HepG2 (cell line): ENCODE results near the gene DGKD. TPM values are rescaled to one million over a fixed set of nuclear protein-coding genes. Genes with fewer than 3 reads are reported as not detected.

Source experiments
- ATAC-seq: fragments of 200-7000 bp; cut with Tn5 transposase; 3 replicates; pipeline ENCODE4 v1.9.1; 2020; ENCODE audit warnings: mild to moderate bottlenecking, moderate library complexity
- BruUV-seq: library from RNA; stranded (reverse); fragments of 400-500 nt; replicated peaks from 2 replicates; lab custom pipeline; 2021; lab: Mats Ljungman, UMichigan
- CTCF ChIA-PET: fragments of 300-600 bp; formaldehyde crosslinking; extraction: SDS; loops from one replicate; lab custom pipeline; 2021; ENCODE audit warnings: low total read pairs, inconsistent platforms, low intra/inter-chr PET ratio; lab: Yijun Ruan, JAX
- POLR2A ChIA-PET: fragments of 350-600 bp; sonication (Branson Sonifier 250); formaldehyde crosslinking; loops from one replicate; lab custom pipeline; 2020; ENCODE audit warnings: antibody characterized with exemption, inconsistent platforms; lab: Yijun Ruan, JAX
- DNase-seq: peaks from one replicate; pipeline ENCODE4 v3.0.0-alpha.2; 2015; ENCODE audit warnings: low spot score
- FAIRE-seq: peaks from 3 replicates; lab custom pipeline; 2011; peaks lifted over from hg19 to GRCh38; lab: Jason Lieb, UNC
- H2AFZ ChIP-seq: one replicate; pipeline ENCODE4 v1.6.1; 2011; ENCODE audit warnings: low read length, inconsistent platforms
- H3K27ac ChIP-seq: fragments of 300-600 bp; 3 replicates; pipeline ENCODE4 v1.8.0; 2011; ENCODE audit warnings: mixed run types, mild to moderate bottlenecking, mixed read lengths, low read length, inconsistent platforms; ENCODE audit not compliant: insufficient read depth; ENCODE audit errors: extremely low read length
- H3K27me3 ChIP-seq, 2 experiments: fragments of 200-600 bp in 1 of 2; 2 replicates in 1 of 2; 3 replicates in 1 of 2; pipeline versions ENCODE4 v1.6.0 to v1.8.0; 2011; ENCODE audit warnings: low read length in 2 of 2, mild to moderate bottlenecking in 2 of 2, moderate library complexity in 2 of 2, inconsistent platforms in 1 of 2; ENCODE audit not compliant: insufficient read depth in 2 of 2, control insufficient read depth in 1 of 2
- H3K36me3 ChIP-seq, 2 experiments: fragments of 200-600 bp in 1 of 2; replicated peaks in 1 of 2; 2 replicates in 1 of 2; 3 replicates in 1 of 2; pipeline versions ENCODE4 v1.5.1 to v1.8.0; 2011; ENCODE audit warnings: low read length in 2 of 2, inconsistent platforms in 1 of 2; ENCODE audit not compliant: insufficient read depth in 2 of 2, control insufficient read depth in 1 of 2
- H3K4me1 ChIP-seq: 2 replicates; pipeline ENCODE4 v1.5.1; 2012; ENCODE audit warnings: low read length, inconsistent platforms; ENCODE audit not compliant: insufficient read depth
- H3K4me2 ChIP-seq: 2 replicates; pipeline ENCODE4 v1.6.0; 2011; ENCODE audit warnings: low read depth, low read length, inconsistent platforms
- H3K4me3 ChIP-seq, 3 experiments: fragments of 200-600 bp in 1 of 3; sonication (generic), shearing (Covaris generic) in 1 of 3; replicated peaks in 1 of 3; 2 replicates each; pipeline ENCODE4 v1.5.1; 2011 to 2016; ENCODE audit warnings: low read length in 3 of 3, inconsistent platforms in 2 of 3, low read depth in 2 of 3, mild to moderate bottlenecking in 2 of 3, control low read depth in 1 of 3, mixed read lengths in 1 of 3; ENCODE audit not compliant: insufficient read depth in 1 of 3
- H3K79me2 ChIP-seq: one replicate; pipeline ENCODE4 v1.6.1; 2011; ENCODE audit warnings: low read length, inconsistent platforms; ENCODE audit not compliant: insufficient read depth
- H3K9ac ChIP-seq: 2 replicates; pipeline ENCODE4 v1.6.0; 2011; ENCODE audit warnings: mild to moderate bottlenecking, low read depth, low read length, inconsistent platforms; ENCODE audit not compliant: insufficient read depth
- H3K9me3 ChIP-seq: 2 replicates; pipeline ENCODE4 v1.5.1; 2012; ENCODE audit warnings: mild to moderate bottlenecking, low read length
- H4K20me1 ChIP-seq: 2 replicates; pipeline ENCODE4 v1.6.0; 2011; ENCODE audit warnings: inconsistent platforms, mild to moderate bottlenecking, low read length, moderate library complexity; ENCODE audit not compliant: insufficient read depth
- CENPT ChIP-seq: sonication (generic); formaldehyde crosslinking; IDR thresholded peaks from 2 replicates; pipeline ENCODE4 v1.8.0; 2022; ENCODE audit warnings: low read depth, mild to moderate bottlenecking, moderate library complexity, missing genetic modification reagents
- KDM3A ChIP-seq: IDR thresholded peaks from 2 replicates; pipeline ENCODE4 v1.6.1; 2018; ENCODE audit warnings: low read depth, missing compliant biosample characterization
- MEIS2 ChIP-seq: sonication (generic); formaldehyde crosslinking; IDR thresholded peaks from 2 replicates; pipeline ENCODE4 v1.9.0; 2021; ENCODE audit warnings: mild to moderate bottlenecking, missing genetic modification reagents
- MZF1 ChIP-seq: sonication (generic); formaldehyde crosslinking; IDR thresholded peaks from 2 replicates; pipeline ENCODE4 v1.8.1; 2023; ENCODE audit warnings: mild to moderate bottlenecking, missing genetic modification reagents, borderline replicate concordance
- NFYB ChIP-seq: sonication (generic); formaldehyde crosslinking; IDR thresholded peaks from 2 replicates; pipeline ENCODE4 v1.4.0; 2020; ENCODE audit warnings: missing genetic modification reagents
- ZNF180 ChIP-seq: sonication (generic); formaldehyde crosslinking; IDR thresholded peaks from 2 replicates; pipeline ENCODE4 v1.4.0; 2020; ENCODE audit warnings: low read depth, missing genetic modification reagents, borderline replicate concordance
- ZNF225 ChIP-seq: sonication (generic); formaldehyde crosslinking; IDR thresholded peaks from 2 replicates; pipeline ENCODE4 v1.4.0; 2020; ENCODE audit warnings: mild to moderate bottlenecking, missing genetic modification reagents
- ZNF326 ChIP-seq: sonication (generic); formaldehyde crosslinking; IDR thresholded peaks from 2 replicates; pipeline ENCODE4 v1.4.0; 2020; ENCODE audit warnings: missing genetic modification reagents, borderline replicate concordance
- ZUFSP ChIP-seq: sonication (generic); formaldehyde crosslinking; IDR thresholded peaks from 2 replicates; pipeline ENCODE4 v1.9.0; 2021; ENCODE audit warnings: missing genetic modification reagents, mild to moderate bottlenecking, borderline replicate concordance
- whole genome bisulfite sequencing: methylation state at CpG from one replicate; pipeline ENCODE4 v1.1.6; 2017; ENCODE audit warnings: low lambda C conversion rate; 5-methylcytosine and 5-hydroxymethylcytosine counted together
- in situ Hi-C: cut with HindIII; loops from 2 replicates; pipeline ENCODE4 v1.10.0; 2017; ENCODE audit warnings: low pct_unique_long_range_greater_than_20kb; ENCODE audit not compliant: extremely low pct_ligation_motif_present
- intact Hi-C: fragments of 100-400 bp; cut with micrococcal nuclease; formaldehyde crosslinking; loops from one replicate; pipeline ENCODE4 v1.10.0; 2022; ENCODE audit not compliant: unreplicated experiment
- polyA plus RNA-seq, 8 experiments: library from polyadenylated mRNA; depleted of rRNA in 3 of 8; stranded (reverse) in 7 of 8; unstranded in 1 of 8; fragments of >200 nt; fragmentation: Illumina TruSeq in 4 of 8; extraction: Trizol in 4 of 8; gene quantifications; 2 replicates each; pipeline versions ENCODE4 v1.2.1 to v1.2.3, GENCODE V29; 2011 to 2016; ENCODE audit warnings: low read depth in 4 of 8, missing spikeins in 1 of 8, mixed read lengths in 1 of 8; ENCODE audit not compliant: insufficient read depth in 1 of 8
- total RNA-seq, 5 experiments: library from RNA; depleted of rRNA; stranded (reverse); fragments of >200 nt; fragmentation: Illumina TruSeq; extraction: Trizol; gene quantifications; 2 replicates each; pipeline ENCODE4 v1.2.3, GENCODE V29; 2016; ENCODE audit warnings: low read depth in 1 of 5

Gene DGKD
- total and polyA plus RNA-seq, 2 of the 13 experiments (the other 11 are each of a cell fraction or from before 2014, with no cell fraction given) = 24.5 to 33.2 TPM

GRCh38 chr2:233416199-233416598 is 61.9 kb downstream of the DGKD start:
- H3K9me3 ChIP-seq = peaks cover 14% of the 10 kb centered on the region
- H3K4me2 ChIP-seq = no peak overlapping the region
- H4K20me1 ChIP-seq = no peaks in the 10 kb centered on the region
- BruUV-seq = no TSS peak
- CTCF ChIA-PET = no interaction called here
- H3K9ac ChIP-seq = no peak overlapping the region
- POLR2A ChIA-PET = no interaction called here
- intact Hi-C loops = no loop called here
- in situ Hi-C loops = no loop called here
- H2AFZ ChIP-seq = no peak overlapping the region
- H3K36me3 ChIP-seq = peaks cover 1 to 9% of the 10 kb centered on the region in 2 experiments; a peak in 2 of 5 replicates
- peaks cover 12% of the 10 kb centered on the region for H3K79me2 ChIP-seq
- H3K4me1 ChIP-seq = peaks cover 17% of the 10 kb centered on the region; the same call in 1 of the 2 replicates
- 98% methylated on average over 3 of the region's 3 CpGs for WGBS
- ATAC-seq = no peak
- FAIRE-seq = no peak
- no peak for TF ChIP-seq ZUFSP (CRISPR knock-in tag)
- no peak for TF ChIP-seq ZNF326
- no peak for TF ChIP-seq MEIS2
- TF ChIP-seq CENPT (CRISPR knock-in tag) = no peak
- TF ChIP-seq ZNF225 (CRISPR knock-in tag) = no peak
- no peak for TF ChIP-seq ZNF180 (CRISPR knock-in tag)
- no peak for TF ChIP-seq MZF1 (CRISPR knock-in tag)
- TF ChIP-seq KDM3A (CRISPR knock-in tag) = no peak
- no peak for TF ChIP-seq NFYB (CRISPR knock-in tag)
- no peak for DNase-seq
- no peak overlapping the region for H3K27ac ChIP-seq
- no peaks in the 10 kb centered on the region for H3K27me3 ChIP-seq
- H3K4me3 ChIP-seq = no peak overlapping the region
